ENCODE measurements around the gene CDKN2C. TPM values are rescaled to one million over a fixed set of nuclear protein-coding genes. Genes with fewer than 3 reads are reported as not detected.

The CDKN2C gene
- total and polyA plus RNA-seq, 2 experiments from 2014 or later, result not detected

GRCh38 chr1:50985094-50985493 lies 15.0 kb downstream of the CDKN2C start:
- no peaks in the 10 kb centered on the region for H3K36me3 Mint-ChIP-seq (ENCODE audit: low read depth)
- no peak overlapping the region for H2AFZ ChIP-seq
- no peaks in the 10 kb centered on the region for H3K9me3 Mint-ChIP-seq
- H4K20me1 ChIP-seq (replicated peaks; ENCODE audit: insufficient read depth), result no peaks in the 10 kb centered on the region
- DNase-seq (ENCODE audit: low spot score) (no peak), ATAC-seq (no peak)
- no peaks in the 10 kb centered on the region for H3K4me1 Mint-ChIP-seq
- TF ChIP-seq EZH2phosphoT487 (IDR thresholded peaks at IDR 0.05; ENCODE audit: unreplicated experiment) (no peak), POLR2AphosphoS5 (IDR thresholded peaks at IDR 0.05; ENCODE audit: low read depth) (no peak), ETS1 (IDR thresholded peaks at IDR 0.05) (no peak), CREB1 (CRISPR knock-in tag; IDR thresholded peaks at IDR 0.05; ENCODE audit: low read depth) (no peak), ZNF114 (CRISPR knock-in tag; IDR thresholded peaks at IDR 0.05) (no peak), JUNB (IDR thresholded peaks at IDR 0.05; ENCODE audit: unreplicated experiment) (no peak), REST (IDR thresholded peaks at IDR 0.05; ENCODE audit: unreplicated experiment) (no peak), NANOG (IDR thresholded peaks at IDR 0.05; ENCODE audit: borderline replicate concordance) (no peak), CTCF (conservative IDR thresholded peaks at IDR 0.05; ENCODE audit: low read depth in 2 of 2) (no peak), ZNF331 (CRISPR knock-in tag; IDR thresholded peaks at IDR 0.05; ENCODE audit: low read depth) (no peak), EZH2 (IDR thresholded peaks at IDR 0.05; ENCODE audit: low read depth, unreplicated experiment) (no peak), ZNF462 (CRISPR knock-in tag; IDR thresholded peaks at IDR 0.05) (no peak)
- H3K79me2 ChIP-seq (replicated peaks; ENCODE audit: insufficient read depth), result no peaks in the 10 kb centered on the region
- H3K9me2 ChIP-seq (ENCODE audit: insufficient read depth), result no peaks in the 10 kb centered on the region
- no peak overlapping the region for H3K4me3 ChIP-seq
- peaks cover 52% of the 10 kb centered on the region for H3K27me3 ChIP-seq (ENCODE audit: insufficient read depth)
- no peak overlapping the region for H3K4me2 ChIP-seq
- H3K27ac Mint-ChIP-seq, result no peak overlapping the region
- no peak overlapping the region for H3K27ac ChIP-seq (ENCODE audit: low read depth)
- peaks cover 20% of the 10 kb centered on the region for H3K27me3 Mint-ChIP-seq (ENCODE audit: insufficient read depth, low read depth, poor library complexity)
- no peaks in the 10 kb centered on the region for H3F3A ChIP-seq (replicated peaks; ENCODE audit: low read depth)
- no peak overlapping the region for H3K4me3 Mint-ChIP-seq
- H3K36me3 ChIP-seq (ENCODE audit: insufficient read depth), result no peaks in the 10 kb centered on the region
- no peaks in the 10 kb centered on the region for H3K4me1 ChIP-seq (ENCODE audit: insufficient read depth)
